HG02943 (cell line): Measurements from ENCODE around the gene KCNMB4.
A peak's percentile ranks its signal among the peaks of the same experiment; 100 is the strongest.

Source experiments
- ATAC-seq: cut with Tn5 transposase; IDR thresholded peaks from one replicate; pipeline ENCODE4 v1.9.1; 2021; ENCODE audit warnings: mild to moderate bottlenecking, low read depth, moderate library complexity; ENCODE audit not compliant: unreplicated experiment

The KCNMB4 gene

GRCh38 chr12:70365648-70366518 is at the start of gene KCNMB4:
KCNMB4 (plus strand) TSS chr12:70366290; CDS start chr12:70366735, 445 bp downstream.
- peak; percentile 78 for ATAC-seq

GRCh38 chr12:70317781-70318180 is 48.3 kb upstream of the KCNMB4 start:
- peak; percentile 86 for ATAC-seq

DNA sequence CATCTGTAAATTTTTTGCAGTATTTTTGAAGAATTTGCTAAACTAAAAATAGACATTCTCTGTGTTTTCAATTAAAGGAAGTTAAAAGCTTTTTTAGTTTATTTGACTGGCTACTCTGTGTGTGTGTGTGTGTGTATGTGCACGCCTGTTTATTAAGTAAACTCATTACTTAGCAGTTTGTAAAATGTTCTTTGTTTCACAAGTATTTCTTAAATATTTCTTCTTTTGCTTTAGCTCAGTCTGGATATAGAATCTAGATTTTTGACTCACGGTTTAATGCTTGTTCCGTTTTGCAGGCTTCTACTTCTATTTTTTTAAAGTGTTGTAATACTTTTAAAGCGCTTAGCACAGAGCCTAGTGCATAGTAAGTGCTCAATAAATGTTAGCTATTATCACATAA is 46.5 kb upstream of the KCNMB4 start:
- no peak for ATAC-seq

- ATAC-seq: no peak
Measured at GRCh38 chr12:70321191-70321590, 44.9 kb upstream of the KCNMB4 start.

- ATAC-seq: no peak
Measured at GRCh38 chr12:70327541-70327940, 38.5 kb upstream of the KCNMB4 start.

DNA sequence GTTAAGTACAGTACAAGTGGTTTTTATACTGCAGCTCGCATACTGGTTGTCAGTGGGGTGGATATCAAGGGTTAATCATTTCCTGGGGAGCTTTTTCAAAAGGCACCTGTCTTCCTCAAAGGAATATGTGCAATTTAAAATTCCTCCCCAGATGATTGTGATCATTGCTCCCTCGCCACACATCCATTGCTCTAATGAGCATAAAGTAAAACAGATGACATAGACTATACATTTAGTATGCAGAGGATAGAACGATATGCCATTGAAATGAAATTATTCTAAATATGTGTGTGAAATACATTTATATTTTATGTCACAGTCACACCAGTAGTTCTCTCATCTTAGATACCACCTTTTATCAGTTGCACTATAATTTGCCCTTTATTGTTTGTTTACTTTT is 36.4 kb upstream of the KCNMB4 start:
- ATAC-seq: no peak

GRCh38 chr12:70330158-70330557 is 35.9 kb upstream of the KCNMB4 start:
- no peak for ATAC-seq

GRCh38 chr12:70332236-70332635 is 33.9 kb upstream of the KCNMB4 start:
- no peak for ATAC-seq

GRCh38 chr12:70334742-70335141 is 31.3 kb upstream of the KCNMB4 start:
- no peak for ATAC-seq

DNA sequence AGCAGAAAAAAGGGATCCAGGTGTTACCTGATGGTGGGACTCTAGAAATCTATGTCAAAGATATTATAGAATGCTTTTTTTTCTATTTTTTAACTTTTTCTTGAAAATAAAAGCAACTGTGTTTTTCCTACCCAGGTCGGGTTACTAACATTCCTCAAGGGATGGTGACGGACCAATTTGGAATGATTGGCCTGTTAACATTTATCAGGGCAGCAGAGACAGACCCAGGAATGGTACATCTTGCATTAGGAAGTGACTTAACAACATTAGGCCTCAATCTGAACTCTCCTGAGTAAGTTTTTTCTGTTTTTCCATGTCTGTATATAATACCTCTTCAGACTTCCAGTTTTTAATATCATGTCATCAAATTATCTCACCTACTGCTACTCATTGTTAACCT is 27.6 kb upstream of the KCNMB4 start:
- ATAC-seq: no peak

- no peak for ATAC-seq
Measured at GRCh38 chr12:70351076-70351475, 15.0 kb upstream of the KCNMB4 start.

- no peak for ATAC-seq
Measured at GRCh38 chr12:70353780-70354660, 12.1 kb upstream of the KCNMB4 start.

DNA sequence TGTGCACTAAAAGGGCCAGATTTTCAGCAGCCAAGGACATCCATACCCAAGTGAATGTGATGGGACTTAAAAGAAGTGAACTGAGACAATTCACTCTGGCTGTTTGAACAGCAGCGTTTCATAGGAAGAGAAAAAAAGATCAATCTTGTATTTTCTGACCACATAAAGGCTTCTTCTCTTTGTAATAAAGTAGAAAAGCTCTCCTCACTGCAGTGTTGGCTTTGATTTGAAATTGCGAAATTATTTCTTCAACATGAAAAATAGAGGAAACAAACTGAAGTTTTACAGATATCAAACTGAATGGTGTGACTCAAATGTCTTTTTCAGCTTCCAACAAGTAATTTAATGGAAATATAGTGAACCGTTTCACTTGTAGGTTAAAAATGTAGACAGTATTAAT is 11.3 kb upstream of the KCNMB4 start:
- ATAC-seq: no peak

DNA sequence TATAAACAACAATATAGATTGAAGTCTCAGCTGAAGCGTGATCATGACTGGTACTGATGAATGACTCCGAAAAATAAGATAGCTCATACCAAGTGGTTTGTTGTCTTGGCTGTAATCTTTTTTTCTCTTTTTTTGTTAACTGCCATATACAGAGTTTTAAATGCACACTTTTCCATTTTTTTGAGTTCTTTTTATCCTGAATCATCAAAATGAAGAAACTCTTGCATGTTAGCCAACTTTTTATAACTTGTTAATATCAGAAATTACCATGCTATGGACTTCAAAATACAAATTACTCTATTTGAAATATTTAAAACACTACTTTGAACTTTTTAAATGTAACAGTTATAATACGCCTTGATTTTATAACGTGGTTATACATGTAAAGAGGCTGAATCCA is 10.1 kb upstream of the KCNMB4 start:
- no peak for ATAC-seq

DNA sequence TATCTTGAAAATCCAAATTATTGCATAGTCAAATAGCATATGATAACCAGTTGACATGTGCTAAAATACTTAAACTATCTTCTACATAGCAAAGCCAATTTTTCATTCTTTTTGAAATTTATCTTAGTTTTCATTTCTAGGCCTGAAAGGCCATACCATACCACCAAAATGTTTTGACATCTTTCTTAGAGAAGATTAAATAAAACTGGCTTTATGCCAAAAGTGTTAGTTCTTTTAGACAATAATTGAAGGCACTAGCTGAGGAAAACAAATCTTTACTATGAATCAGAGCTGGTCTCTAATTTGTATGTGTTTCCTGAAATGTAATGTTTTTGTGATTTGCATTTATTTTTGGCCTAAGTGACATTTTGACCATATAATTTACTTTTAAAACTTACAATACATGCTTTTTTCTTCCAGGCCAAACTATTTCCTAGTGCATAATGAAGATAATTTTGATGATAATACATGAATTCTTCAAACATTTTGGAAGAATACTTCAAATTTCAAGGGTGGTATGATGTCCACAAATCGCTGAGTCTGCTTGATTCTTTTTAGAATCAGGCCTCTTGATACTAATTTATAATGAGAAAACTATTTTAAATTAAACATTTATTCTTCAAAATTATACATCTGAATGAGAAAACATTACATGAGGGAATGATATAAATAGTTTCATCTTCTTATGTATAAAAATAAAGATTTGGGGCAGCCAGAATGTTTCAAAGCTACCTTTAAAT is 6.5 kb upstream of the KCNMB4 start:
- ATAC-seq: no peak

DNA sequence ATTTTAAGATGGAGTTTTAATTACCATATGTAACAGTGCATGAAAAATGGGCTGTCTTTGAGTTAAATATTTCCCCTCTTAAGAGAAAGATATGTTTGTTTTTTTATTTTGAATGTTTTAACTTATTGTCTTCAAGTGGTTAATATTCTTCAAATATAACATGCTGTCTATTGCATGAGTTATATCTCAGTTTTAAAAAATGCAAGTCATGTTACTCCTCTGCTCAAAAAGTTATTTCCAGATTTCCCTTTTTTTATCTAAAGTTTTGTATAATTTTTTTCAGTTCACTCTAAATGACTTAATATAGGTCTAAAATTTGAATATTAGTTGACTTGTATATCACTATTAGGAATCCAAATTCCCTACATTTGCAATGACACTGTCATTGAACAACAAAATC is 5.9 kb upstream of the KCNMB4 start:
- no peak for ATAC-seq

GRCh38 chr12:70364695-70365397 is 1.2 kb upstream of the KCNMB4 start:
- ATAC-seq: no peak

GRCh38 chr12:70365398-70365647 is 767 bp upstream of the KCNMB4 start:
- ATAC-seq: no peak

- ATAC-seq: peak; percentile 41
Measured at GRCh38 chr12:70366581-70367257, 629 bp downstream of the KCNMB4 start.
